ENCODE results near the gene FAM72A.
"Not testable (repeated sequence)": the region's sequence is repeated elsewhere in the genome, so short reads cannot be mapped to it uniquely, and the experiment has no call there.

The FAM72A gene

DNA sequence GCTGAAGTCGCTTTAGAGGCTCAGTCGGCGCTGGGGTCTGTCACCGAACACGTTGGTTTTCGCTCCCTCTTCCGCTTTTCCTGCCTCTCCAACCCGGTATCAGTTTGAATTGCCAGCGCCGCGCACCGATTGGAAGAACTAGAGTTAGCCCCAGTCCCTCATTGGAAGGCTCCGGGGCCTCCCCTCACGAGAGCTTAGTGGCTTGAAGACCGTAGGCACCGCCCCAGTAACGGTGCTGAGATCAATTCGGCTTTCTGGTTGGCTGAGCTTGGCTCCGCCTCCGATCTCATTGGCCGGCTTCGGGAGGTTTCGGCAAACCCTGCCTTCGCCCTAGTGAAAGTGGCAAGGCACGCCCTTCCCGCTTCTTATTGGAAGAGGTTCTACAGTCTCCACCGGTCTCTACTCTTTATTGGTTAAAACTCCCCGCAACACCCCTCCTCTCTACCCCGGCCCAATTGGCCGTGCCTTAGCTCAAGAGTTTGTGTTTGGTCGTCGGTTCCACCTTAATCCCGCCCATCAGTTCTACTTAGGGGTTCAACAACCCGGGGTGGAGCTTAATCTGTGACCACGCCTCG lies at the start of gene FAM72A:
Gene FAM72A (minus strand): TSS at position 51 of the 575 bp plus-strand sequence. CDS start 814 bp downstream, outside the sequence.
- peak; percentile 100 for DNase-seq (ENCODE audit: low read depth)

DNA sequence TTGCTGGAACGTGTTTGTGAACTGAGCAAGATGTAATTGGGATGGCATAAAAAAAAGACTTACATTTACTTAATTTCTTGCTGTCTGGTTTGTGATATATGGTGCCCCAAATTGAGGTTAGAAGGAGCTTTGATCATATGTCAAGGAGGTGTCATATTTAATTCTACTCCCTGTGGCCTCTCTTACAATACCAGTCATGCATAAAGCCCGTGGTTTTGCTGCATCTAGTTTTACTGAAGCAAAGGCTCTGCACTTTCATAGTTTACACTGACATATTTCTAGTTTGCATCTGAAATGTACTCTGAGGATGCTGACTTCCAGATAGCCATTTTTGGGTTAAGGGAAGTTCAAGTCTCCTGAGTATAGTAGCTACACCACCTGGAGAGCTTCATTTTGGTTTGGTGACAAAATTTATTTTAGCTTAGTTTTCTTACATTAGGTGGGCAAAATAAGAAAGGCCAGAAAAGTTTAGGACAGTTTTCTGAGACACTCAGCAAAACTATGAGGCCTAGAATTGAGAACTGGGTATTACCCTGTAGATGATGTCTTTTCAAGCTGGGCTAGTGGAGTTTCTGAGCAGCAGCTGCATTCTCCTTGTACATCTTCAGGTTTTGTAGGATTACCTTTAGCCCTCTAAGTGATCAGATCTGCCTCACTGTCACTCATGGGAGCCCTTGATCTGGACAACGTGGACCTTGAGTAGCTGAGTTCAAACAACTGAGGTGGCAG lies 48.5 kb upstream of the FAM72A start:
- DNase-seq (ENCODE audit: low read depth): not testable (repeated sequence)

DNA sequence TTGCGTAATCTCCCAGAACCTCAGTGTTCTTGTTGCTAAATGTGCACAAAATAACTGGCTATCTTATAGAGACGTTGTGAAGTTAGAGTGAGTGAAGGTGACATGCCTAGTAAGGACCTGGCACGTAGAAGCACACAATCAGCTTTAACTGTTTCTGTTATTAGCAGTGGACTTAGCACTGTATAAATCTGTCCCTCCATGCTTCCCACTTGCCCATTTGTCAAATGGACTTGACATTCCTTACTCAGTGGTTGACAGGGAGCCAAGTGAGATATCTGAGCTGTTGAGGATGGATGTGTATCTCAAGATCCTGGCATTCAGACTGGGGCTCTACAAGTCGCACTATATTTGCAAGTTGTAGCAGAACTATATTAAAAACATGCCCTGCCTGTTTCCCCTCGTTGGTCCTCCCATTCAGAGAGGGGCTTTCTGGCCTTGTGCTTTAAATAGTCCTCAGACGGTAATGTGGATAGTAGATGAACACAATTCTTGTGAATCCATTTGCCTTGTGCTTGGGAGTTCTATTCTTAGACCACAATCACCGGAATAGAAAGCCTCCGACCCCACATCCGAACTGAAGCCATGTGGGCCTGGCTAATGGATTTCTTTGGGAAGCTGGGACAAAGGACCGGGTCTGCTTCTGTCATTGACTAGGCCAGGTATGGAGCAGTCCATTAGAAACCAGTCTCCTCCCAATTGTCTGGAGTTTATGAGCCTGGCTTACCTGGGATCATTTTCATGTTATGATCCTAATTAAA lies 43.7 kb upstream of the FAM72A start:
- not testable (repeated sequence) for DNase-seq (ENCODE audit: low read depth)

DNA sequence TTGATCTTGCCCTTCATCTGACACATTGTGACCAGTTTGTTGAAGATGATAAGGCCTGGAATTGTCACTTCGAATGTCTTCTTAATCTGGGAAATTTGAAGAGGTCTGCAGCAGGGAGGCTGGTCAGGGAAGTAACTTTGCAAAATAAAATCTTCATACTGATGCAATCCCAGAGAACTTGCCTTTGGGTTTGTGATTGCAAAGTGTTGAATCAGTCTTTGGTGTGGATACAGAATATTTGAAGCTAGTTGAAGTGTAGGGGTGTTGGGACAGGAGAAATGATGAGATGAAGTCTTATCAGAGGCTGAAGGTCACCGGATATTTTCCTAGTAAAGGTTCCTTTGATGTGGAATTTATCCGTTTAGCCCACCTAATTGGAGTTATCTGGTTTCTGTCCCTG lies 42.8 kb upstream of the FAM72A start:
- not testable (repeated sequence) for DNase-seq (ENCODE audit: low read depth)

DNA sequence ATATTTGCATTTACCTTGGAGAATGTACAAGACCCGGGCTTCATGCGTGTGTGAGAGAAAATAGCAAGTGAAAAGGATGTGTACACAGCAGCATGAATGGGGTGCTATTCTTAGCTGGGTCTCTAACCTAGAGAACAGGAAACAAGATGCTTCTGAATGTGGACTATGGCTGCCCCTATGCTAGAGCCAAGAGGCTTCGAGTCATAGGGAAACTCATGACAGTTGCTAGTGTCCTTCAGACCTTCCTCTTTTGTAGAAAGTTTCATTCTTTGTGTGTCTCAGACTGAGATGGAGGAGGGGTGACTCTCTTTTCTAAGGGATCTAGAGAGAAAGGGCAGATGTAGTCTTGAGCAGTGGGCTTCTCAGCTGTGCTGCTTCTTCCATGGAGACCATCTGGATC lies 40.7 kb upstream of the FAM72A start:
- DNase-seq (ENCODE audit: low read depth): not testable (repeated sequence)

DNA sequence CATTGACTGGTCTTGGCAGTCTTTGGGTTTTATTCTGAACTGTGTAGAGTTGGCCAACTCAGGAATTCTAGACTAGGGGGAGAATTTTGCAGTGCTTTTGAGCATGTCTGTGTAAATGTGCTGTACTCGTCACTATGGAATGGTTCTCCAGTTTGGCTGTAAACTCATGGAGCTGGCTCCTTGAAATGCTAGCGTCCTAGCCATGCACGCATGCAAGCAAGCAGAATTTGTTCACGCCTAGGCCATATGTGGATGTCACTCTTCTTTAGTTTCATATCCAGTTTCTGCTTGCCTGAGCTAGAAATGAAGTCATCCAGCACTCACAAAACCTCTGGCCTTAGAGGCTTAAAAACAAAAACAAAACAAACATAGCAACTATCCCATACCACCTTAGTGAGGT lies 37.6 kb upstream of the FAM72A start:
- not testable (repeated sequence) for DNase-seq (ENCODE audit: low read depth)

DNA sequence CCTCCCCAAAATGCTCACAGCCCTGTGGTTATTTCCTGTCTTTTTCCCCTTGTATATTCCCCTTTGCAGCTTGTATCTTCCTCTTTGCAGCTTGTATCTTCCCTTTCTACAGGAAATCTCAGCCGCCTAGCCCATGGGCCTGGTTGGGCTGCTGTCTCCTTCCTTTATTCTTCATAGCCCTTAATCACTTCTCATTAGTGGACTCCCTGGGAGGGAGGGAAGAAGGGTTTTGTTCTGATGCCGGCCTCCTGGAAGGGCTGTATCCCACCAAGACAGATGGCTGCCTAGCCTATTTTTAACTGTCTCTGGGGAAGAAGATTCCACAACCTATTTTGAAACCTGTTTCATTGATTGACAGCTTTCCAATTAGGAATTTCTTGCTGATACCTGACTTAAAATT lies 32.6 kb upstream of the FAM72A start:
- DNase-seq (ENCODE audit: low read depth): not testable (repeated sequence)

DNA sequence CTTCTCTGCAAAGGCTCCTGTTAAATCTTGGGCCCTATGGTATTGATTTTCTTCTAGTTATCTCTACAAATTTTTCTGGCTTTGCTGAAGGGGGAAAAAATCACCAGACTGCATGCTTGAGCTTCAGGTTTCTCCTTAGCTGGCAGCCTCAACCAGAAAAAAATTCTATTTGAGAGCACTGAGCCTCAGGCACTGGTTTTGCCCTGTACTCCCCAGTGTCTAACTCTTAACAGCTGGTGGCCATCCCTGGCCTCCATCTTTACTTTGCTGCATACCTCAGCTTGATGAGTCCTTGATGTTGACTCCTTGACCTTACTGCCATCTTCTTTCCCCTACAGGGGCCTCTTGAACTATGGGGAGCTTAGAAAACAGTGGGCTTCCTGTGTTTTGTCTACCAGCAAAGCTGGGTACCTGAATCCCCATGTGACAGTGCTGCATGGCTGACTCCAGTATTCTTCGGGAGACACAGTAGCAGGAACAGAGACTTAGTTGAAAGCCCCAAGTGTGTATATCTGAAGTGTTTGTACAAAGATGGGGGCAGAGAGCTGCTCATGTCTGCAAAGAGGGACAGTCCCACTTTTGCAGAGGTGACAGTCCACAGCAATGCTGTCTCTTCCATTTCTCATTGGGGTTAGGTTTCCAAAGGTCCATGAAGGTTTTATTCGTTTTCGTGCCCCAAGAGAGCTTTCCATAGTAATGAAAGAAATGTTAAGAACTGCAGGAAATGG lies 31.7 kb upstream of the FAM72A start:
- DNase-seq (ENCODE audit: low read depth): not testable (repeated sequence)

DNA sequence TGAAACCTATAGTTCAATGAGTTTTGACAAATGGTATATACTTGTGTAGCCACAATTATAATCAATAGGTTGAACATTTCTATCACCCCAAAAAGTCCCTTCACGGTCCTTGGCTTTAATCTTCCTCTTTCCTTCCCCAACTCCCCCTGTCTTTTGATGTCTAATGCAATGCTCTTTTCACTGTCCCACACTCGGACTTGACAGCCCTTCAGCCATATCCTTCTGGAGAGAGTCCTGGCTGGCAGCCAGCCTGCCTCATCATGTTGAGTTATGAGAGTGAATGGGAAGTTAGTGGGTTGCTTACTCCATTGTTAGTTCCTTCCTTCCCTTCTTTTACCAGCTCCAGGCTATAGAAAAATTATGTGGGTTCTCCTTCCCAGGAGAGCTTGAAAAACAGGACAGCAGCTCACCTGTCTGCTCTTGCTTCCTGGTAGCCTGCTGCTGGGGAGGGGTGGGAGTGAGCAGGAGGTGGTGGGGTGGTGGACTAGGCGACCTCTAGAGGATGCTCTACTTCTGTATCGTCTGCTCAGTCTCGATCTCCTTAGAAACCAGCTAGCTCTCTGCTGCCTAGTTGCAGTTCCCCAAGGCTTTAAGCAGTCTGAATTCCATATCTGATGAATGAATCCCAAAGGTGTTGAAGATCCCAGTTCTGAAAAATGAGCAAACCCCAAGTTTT lies 30.5 kb upstream of the FAM72A start:
- not testable (repeated sequence) for DNase-seq (ENCODE audit: low read depth)

DNA sequence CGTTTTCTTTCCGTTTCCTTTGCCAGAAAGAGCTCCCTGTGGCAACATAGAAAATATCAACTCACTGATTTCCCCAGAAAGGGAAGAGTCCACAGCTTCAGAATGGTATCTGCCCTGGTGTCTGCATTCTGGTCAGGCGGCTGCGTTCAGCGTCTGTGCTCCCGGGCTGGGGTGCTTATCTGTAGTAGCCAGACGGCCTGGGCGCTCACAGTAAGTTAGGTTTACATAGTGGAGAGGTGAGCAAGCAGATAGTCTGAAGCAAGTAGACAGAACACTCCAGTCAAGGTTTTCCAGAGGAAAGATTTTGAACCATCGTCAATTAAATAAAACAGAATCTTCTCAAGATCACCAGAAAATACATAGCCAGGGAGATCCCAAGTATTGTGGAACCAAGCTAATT lies 29.4 kb upstream of the FAM72A start:
- DNase-seq (ENCODE audit: low read depth): not testable (repeated sequence)

DNA sequence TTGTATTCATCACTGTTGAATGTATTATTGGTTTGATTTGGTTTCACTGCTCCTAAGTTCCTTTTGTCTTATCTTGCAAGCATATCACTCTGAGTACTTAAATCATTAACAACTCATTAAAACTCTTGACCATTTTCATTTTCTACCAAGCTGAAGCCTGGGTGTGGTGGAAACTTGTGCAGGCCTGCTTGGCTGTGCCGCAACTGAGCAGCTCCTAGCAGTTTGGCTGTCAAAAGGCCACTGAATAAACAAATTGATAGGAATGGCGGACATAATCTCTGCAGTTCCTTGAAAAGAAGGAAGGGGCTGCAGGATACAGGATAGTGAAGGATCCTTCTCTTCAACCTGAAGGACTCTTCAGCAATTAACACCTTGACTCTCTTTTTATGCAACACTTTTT lies 26.6 kb upstream of the FAM72A start:
- not testable (repeated sequence) for DNase-seq (ENCODE audit: low read depth)

DNA sequence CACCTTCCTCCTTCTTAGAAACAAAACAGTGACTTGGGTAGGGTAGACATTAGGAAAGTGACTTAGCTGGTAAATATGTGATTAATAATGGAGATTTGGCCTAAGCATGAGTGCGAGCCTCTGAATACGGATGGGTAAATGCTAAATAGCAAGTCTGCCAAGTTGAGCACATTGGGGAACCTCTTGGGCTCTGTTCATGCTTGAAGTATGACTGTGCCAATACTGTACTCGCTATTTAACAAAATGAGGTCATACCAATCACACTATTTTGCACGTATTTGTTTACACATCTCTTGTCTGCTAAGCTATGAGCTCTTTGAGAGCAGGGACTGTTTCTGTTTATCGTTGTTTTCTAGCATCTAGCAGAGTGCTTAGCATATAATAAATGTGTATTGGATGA lies 24.2 kb upstream of the FAM72A start:
- not testable (repeated sequence) for DNase-seq (ENCODE audit: low read depth)

DNA sequence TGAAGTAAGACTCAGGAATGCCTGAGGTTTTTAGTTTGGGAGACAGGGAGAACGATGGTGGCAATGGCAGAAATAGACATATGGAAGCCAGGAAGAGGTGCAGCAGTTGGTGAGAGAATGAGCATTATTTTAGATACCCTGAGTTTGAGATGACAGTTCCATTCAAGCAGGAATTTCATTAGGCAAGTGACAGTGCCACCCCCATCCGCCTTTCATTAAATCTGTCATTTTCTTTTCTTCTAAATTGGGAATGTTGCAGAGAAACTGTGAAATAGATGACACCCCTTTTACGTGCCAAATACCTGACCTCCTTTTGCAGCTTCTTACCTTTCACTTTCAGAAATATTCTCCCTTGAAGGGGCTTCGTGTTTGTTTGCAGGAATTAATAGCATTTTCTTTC lies 22.7 kb upstream of the FAM72A start:
- DNase-seq (ENCODE audit: low read depth): not testable (repeated sequence)

DNA sequence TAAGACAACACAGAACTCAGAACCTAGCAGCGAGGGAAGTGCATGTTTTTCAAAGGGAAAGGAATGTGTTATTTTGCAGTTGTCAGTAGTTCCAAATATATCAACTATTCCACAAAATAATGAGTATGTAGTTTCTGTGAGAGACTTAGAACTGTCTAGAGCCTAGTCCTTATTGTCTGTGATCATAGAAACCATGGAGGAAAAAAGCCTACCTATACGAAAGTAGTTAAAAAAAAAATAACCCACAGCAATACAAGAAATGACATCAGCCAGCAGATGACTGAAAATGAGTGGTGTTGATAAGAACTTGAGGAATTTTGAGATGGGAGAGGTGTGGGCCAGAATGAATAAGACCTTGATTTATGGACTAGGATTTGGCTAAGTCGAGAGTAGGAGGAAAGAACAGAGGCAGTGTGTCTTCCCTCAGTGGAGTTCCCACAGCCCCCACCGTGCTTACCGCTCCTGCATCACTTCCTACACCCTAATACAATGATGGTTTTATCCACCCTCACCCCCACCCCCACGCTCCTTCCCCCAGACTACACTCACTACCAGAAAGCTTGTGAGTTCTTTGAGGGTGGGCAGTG lies 21.6 kb upstream of the FAM72A start:
- not testable (repeated sequence) for DNase-seq (ENCODE audit: low read depth)

DNA sequence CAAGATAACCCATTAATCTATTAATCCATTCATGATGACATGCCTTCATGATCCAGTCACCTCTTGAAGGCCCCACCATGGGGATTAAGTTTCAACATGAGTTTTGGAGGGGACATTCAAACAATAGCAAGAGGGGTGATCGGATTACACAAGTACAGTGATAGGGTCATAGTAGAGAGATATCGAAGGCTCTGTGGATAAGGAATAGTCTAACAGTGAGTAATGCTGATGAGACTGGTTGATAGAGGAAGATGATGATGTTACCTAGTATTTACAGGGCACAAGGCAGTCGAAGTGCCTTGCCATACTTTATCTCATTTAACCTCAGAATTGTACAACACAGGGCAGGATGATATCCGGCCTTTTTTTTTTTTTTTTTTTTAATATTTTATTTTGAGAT lies 18.9 kb upstream of the FAM72A start:
- DNase-seq (ENCODE audit: low read depth): not testable (repeated sequence)

DNA sequence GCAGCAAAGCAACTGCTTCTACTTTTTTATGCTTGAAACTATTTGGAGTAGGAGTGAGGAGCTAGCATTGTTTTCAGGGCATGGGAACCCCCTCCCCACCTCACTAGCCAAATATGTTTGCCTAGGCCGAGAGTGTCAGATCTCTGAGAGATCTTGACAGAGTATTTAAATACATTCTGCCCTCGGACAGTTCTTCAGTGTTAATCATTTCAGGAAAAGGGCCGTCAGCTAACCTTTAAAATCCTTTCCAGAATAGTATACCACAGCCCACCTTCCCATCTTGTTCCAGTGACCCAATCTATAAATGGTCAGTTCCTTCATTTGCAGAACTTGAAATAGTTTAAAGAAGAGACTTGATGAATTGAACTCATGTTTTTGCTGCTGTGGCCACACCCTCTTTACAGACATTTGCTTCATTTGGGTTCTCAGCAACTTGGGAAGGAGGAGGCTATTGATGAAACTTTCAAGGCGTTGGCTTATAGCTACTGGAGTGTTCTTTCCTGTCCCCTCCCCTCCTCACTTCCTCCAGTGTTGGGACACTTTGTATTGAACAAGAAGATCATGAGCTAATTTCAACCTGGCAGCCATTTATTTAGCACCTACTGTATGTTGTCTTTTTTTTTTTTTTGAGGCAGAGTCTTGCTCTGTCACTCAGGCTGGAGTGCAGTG lies 17.8 kb upstream of the FAM72A start:
- not testable (repeated sequence) for DNase-seq (ENCODE audit: low read depth)

DNA sequence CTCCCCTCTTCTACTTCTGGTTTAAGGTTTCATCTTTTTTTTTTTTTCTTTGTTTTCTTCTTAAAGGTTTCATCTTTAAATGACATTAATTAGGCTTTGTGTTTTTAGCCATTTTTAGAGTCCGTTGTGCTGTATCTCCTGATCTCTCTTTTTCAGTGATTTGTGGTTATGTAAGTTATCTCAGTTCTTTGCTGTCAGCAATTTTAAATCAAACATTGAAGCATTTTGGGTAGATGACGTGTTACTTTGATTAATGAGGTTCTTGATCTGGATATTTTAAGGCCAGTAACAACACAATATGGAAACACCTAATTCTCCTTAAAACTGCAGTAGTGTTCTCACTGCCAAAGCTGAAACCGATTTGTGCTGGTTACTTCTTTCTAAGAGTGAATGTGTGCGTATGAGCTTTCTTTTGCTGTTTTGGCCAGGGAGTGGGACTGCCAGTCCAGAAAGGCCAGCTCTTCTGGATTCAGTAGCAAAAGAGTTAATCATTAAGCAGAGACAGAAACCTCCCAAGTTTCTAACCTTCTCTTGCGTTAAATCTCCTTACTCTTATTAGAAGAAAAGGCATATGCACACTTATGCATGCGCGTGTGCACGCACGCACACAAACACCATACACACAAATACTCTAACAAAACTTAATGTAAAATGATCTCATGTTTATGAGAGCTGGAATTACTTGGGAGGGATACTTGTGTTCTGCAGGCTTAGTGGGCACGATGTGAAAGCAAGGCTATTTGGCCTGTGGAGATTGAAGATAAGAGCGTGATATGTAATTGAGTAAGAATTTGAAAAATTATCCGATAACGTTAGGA lies 17.1 kb upstream of the FAM72A start:
- DNase-seq (ENCODE audit: low read depth): not testable (repeated sequence)

DNA sequence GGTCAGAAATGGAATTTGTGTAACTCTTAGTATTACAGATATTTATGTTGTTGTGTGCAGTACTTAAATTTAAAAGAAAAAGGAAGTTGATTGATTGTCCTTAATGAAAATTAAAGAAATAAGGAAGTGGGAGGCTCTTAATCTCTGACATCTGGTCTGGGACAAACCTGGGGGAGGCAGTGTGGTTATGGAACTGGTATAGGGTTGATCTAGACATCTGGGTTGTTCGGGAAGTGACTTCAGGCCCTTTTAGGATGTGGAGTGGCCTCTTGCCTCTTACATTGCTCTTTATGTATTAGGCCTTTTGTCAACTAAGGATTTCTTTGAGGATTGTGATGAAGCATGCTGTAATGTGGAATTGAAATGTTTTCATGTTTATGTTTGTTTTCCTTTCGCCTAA lies 16.1 kb upstream of the FAM72A start:
- DNase-seq (ENCODE audit: low read depth): not testable (repeated sequence)

DNA sequence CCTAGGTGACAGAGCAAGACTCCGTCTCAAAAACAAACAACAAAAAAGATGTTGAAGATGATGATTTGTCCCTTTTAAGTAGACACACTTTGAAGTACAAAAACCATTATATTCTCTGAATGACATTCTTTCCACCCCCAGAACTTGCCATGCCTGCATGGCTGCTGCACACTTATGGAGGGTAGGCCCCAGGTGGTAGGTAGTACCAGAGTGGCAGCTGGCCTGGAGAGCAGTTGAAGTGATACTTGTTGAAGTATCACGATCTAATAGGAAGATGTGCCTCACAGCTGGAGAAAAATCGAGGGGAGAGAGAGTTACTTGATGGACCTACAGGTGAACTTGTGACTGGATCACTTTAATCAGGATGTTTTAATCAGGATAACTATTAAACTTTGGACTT lies 15.6 kb upstream of the FAM72A start:
- not testable (repeated sequence) for DNase-seq (ENCODE audit: low read depth)
